Neural progenitor cell (in vitro differentiated cells): ENCODE results near the gene IFI27L1.

Experiments
- CTCF ChIP-seq: fragments of 200-600 bp; sonication (generic); IDR thresholded peaks from 2 replicates; pipeline ENCODE4 v1.5.1; 2017; ENCODE audit warnings: antibody characterized with exemption, mild to moderate bottlenecking
- EZH2 ChIP-seq: fragments of 200-600 bp; sonication (generic); IDR thresholded peaks from 2 replicates; pipeline ENCODE4 v1.6.1; 2017; ENCODE audit warnings: antibody characterized with exemption, mild to moderate bottlenecking, moderate library complexity

- no peak for TF ChIP-seq CTCF
- TF ChIP-seq EZH2: no peak
Observed at GRCh38 chr14:94127330-94127729, 46.2 kb downstream of the IFI27L1 start.
